Lung (tissue), 12 donors: ENCODE measurements around the gene TMPRSS2. TPM values are rescaled to one million over a fixed set of nuclear protein-coding genes. Genes with fewer than 3 reads are reported as not detected.

ENCODE experiments used
- ATAC-seq: fragments of 200-7000 bp; cut with Tn5 transposase; one replicate; pipeline ENCODE4 v1.9.1; 2020; ENCODE audit warnings: moderate number of reproducible peaks; ENCODE audit not compliant: insufficient read depth, low FRiP score
- DNase-seq, 3 donors: peaks; one replicate each; pipeline ENCODE4 v3.0.0-alpha.2; 2013 to 2017
- H3K27ac ChIP-seq, 2 donors: one replicate each; pipeline ENCODE4 v1.5.1; 2013; ENCODE audit warnings: mild to moderate bottlenecking in 2 of 2, moderate library complexity in 2 of 2, control low read depth in 1 of 2, inconsistent platforms in 1 of 2, low read depth in 1 of 2, low read length in 1 of 2
- H3K27me3 ChIP-seq, 3 donors: one replicate each; pipeline ENCODE4 v1.5.1; 2013; ENCODE audit warnings: low read length in 2 of 3; ENCODE audit not compliant: control insufficient read depth in 3 of 3, insufficient read depth in 3 of 3
- H3K36me3 ChIP-seq, 4 donors: one replicate each; pipeline ENCODE4 v1.5.1; 2013; ENCODE audit warnings: low read length in 4 of 4, mild to moderate bottlenecking in 1 of 4, moderate library complexity in 1 of 4; ENCODE audit not compliant: control insufficient read depth in 4 of 4, insufficient read depth in 4 of 4
- H3K4me1 ChIP-seq, 5 donors: one replicate each; pipeline ENCODE4 v1.5.1; 2013; ENCODE audit warnings: low read length in 5 of 5, mild to moderate bottlenecking in 2 of 5, moderate library complexity in 1 of 5; ENCODE audit not compliant: control insufficient read depth in 5 of 5, insufficient read depth in 5 of 5
- H3K4me3 ChIP-seq: one replicate; pipeline ENCODE4 v1.5.1; 2013; ENCODE audit warnings: mild to moderate bottlenecking, control low read depth, moderate library complexity
- H3K9ac ChIP-seq, 2 donors: one replicate each; pipeline ENCODE4 v1.5.1; 2013; ENCODE audit warnings: low read length in 2 of 2, control low read depth in 1 of 2; ENCODE audit not compliant: insufficient read depth in 1 of 2
- H3K9me3 ChIP-seq, 4 donors: one replicate each; pipeline ENCODE4 v1.5.1; 2013; ENCODE audit warnings: low read length in 3 of 4, mild to moderate bottlenecking in 1 of 4, moderate library complexity in 1 of 4; ENCODE audit not compliant: control insufficient read depth in 4 of 4, insufficient read depth in 3 of 4
- WGBS, 2 donors: extraction: QIAGEN DNeasy Blood & Tissue Kit; methylation state at CpG; one replicate each; pipeline ENCODE4 v1.1.7; 2013; 5-methylcytosine and 5-hydroxymethylcytosine counted together
- polyA plus RNA-seq, 2 donors: library from polyadenylated mRNA; stranded (reverse); fragments of 200-250 nt; gene quantifications; one replicate each; pipeline ENCODE4 v1.2.1, GENCODE V29; 2013
- total RNA-seq, 2 donors: library from RNA; depleted of rRNA in 1 of 2; stranded (reverse); fragments of >200 nt in 1 of 2; gene quantifications; one replicate each; pipeline ENCODE4 v1.2.1, GENCODE V29; 2014 to 2021
- TF ChIP-seq, protein P1 (sequence below): IDR thresholded peaks from 2 replicates; pipeline ENCODE4 v1.5.1; 2012; ENCODE audit warnings: mild to moderate bottlenecking; ENCODE audit errors: control extremely low read depth, extremely low read depth
- donor health status: control.
- donor health status: control.
- donor health status: Bipolar disorder and iron deficiency.
- donor health status: healthy.
- donor health status: DM: yes; HTN: yes; CAD: no.

TMPRSS2 gene
- total and polyA plus RNA-seq, 4 donors = 46.2 to 130 (median 72.2) TPM

DNA sequence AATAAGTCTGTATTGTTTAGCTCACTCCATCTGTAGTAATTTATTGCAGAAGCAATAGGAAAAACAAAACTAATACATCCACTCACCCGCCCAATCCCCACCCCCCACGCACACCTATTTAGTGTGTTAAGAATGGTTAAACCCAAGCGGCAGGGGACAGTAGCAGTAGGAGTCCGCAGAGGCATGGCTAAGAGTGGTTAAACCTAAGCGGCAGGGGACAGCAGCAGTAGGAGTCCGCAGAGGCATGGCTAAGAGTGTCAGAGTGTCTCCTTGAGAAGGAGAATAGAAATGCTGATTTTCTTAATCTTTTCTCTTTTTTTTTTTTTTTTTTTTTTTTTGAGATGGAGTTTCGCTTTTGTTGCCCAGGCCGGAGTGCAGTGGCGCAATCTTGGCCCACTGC lies 34.8 kb upstream of the TMPRSS2 start:
- H3K36me3 ChIP-seq = no peaks in the 10 kb centered on the region
- H3K9ac ChIP-seq = no peak overlapping the region
- H3K4me1 ChIP-seq = peaks cover 0 to under 1% (median 0%) of the 10 kb centered on the region in 5 donors
- H3K4me3 ChIP-seq = no peak overlapping the region
- ATAC-seq (no peak), DNase-seq (no peak)
- H3K27me3 ChIP-seq = peaks cover 0 to 4% (median 2%) of the 10 kb centered on the region in 3 donors
- WGBS, 2 donors = 85 to 90% methylated on average over 7 to 9 of the region's 9 CpGs
- H3K27ac ChIP-seq = no peak overlapping the region
- TF ChIP-seq, protein P1, sequence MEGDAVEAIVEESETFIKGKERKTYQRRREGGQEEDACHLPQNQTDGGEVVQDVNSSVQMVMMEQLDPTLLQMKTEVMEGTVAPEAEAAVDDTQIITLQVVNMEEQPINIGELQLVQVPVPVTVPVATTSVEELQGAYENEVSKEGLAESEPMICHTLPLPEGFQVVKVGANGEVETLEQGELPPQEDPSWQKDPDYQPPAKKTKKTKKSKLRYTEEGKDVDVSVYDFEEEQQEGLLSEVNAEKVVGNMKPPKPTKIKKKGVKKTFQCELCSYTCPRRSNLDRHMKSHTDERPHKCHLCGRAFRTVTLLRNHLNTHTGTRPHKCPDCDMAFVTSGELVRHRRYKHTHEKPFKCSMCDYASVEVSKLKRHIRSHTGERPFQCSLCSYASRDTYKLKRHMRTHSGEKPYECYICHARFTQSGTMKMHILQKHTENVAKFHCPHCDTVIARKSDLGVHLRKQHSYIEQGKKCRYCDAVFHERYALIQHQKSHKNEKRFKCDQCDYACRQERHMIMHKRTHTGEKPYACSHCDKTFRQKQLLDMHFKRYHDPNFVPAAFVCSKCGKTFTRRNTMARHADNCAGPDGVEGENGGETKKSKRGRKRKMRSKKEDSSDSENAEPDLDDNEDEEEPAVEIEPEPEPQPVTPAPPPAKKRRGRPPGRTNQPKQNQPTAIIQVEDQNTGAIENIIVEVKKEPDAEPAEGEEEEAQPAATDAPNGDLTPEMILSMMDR = no peak
- peaks cover 0 to 2% (median 0%) of the 10 kb centered on the region in 4 donors for H3K9me3 ChIP-seq

DNA sequence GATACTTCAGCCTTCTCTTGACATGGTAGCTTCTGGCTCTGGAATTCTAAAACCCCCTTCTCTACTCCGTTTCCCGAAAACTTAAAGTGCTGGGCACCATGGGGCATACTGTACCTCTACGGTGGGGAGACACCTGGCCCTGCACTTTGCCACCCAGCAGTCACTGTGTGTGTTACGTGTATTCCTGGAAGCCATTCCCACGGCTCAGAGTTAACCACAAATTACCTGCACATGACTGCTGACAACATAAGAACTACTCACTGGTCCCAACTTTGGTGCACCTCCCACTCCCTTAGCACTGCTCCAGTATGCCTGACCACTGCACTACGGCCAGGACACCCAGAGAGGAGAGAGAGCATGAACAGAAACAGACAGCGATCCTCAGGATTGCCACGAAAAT lies 29.4 kb upstream of the TMPRSS2 start:
- TF ChIP-seq, protein P1 = no peak
- WGBS, 2 donors = 70 to 80% methylated on average over 8 of the region's 8 CpGs
- Histone ChIP-seq H3K4me3 (no peak overlapping the region), H3K4me1 (peaks cover 0 to 16% (median 5%) of the 10 kb centered on the region in 5 donors), H3K27ac (peak overlapping the region in 1 of 2 donors; percentile 44), H3K9ac (no peak overlapping the region), H3K27me3 (peaks cover 0 to 4% (median 2%) of the 10 kb centered on the region in 3 donors), H3K9me3 (peaks cover 0 to 2% (median 0%) of the 10 kb centered on the region in 4 donors), H3K36me3 (no peaks in the 10 kb centered on the region)
- ATAC-seq = no peak
- DNase-seq = no peak

DNA sequence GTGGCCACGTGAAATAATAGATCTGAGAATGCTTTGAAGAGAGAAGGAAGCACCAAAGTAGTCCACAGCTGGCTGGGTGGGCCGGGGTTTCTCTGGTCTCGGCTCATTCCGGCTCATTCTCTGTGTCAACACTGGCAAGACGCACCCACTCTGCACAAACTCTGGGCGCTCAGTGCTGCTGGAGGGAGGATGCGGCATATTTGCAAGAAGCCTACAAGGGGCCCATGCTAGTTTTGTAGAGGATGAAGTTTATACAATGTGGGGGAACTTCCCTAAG lies 28.8 kb upstream of the TMPRSS2 start:
- 62 to 64% methylated on average over 7 of the region's 7 CpGs for WGBS, 2 donors
- ATAC-seq = no peak
- Histone ChIP-seq H3K4me3 (no peak overlapping the region), H3K27me3 (peaks cover 0 to 4% (median 2%) of the 10 kb centered on the region in 3 donors), H3K36me3 (no peaks in the 10 kb centered on the region), H3K27ac (no peak overlapping the region), H3K4me1 (peaks cover 0 to 16% (median 5%) of the 10 kb centered on the region in 5 donors), H3K9ac (no peak overlapping the region), H3K9me3 (peaks cover 0 to 2% (median 0%) of the 10 kb centered on the region in 4 donors)
- TF ChIP-seq, protein P1 = no peak
- peak in 1 of 3 donors; percentile 6 for DNase-seq
